HK-2 (cell line): Measurements from ENCODE around the gene FNDC3A.
"Not testable (repeated sequence)": the region's sequence is repeated elsewhere in the genome, so short reads cannot be mapped to it uniquely, and the experiment has no call there.

ENCODE experiments used
- DNase-seq: peaks from one replicate; pipeline ENCODE4 v3.0.0-alpha.2; 2018; ENCODE audit not compliant: unreplicated experiment

The FNDC3A gene

DNA sequence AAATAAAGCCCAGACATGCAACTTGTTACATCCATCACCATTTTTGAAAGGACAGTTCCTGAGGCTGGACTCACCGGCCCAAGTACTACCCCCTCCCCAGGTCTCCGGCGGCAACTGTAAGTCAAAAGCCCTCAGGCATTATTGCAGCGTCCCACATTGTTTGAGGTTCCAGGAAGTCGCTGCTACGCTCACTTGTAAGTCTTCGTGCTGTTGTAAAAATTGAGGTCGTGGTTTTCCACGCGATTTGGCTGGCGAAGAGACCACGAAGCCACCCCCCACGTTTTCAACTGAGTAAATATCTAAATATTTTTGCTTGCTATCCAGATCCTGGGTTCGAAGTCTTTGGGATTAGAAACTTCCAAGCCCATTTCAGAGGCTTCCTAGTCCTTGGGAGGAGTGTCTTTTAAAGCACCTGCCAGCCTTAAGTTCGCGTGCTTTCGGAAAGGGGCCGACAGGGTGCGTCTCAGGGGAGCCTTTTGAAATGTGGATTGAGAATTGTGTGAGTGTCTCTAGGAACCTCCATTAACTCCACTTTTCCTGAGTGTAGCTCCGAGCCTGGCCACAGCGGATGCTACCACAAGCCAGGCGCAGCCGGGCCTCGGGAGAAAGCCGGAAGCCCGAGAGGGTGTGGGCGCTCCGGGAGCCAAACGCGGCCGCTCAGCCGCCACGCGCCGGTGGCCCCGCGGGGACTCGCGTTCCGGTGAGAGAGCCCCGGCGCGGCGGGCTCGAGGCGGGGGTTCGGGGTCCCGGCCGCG lies 434 bp upstream of the FNDC3A start:
- peak; percentile 59 for DNase-seq

DNA sequence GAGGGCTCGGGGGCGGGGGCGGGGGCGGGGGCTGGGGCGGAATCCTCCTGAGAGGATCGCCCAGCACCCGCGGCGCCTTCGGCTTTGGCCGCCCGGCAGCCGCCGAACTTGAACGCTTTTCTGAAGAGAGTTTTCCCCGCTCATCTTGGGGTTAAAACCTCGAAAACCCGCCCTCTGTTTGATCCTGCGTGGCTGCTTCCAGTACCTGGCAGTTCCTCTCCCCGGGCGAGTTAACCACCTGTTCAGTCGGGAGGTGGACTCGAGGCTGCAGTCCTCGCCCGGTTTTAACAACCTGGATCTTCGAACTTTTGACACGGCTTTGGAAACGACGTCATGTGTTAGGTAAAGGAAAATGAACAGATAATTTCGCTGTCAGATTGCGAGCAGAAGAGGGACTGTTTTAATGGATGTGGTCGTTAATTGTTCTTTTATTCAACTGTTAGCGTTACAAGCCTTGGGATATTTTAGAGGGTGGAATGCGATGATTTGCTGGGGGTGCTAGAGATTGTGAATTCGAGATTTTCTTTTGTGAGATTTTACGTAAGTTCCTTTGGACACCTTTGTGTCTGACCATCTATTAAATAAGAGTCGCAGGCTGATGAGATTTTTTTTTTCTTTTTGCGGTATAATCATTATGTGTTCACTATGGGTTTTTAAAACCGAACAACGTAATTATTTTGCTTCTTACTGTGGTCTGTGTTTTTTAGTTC lies 1.0 kb downstream of the FNDC3A start:
- no peak for DNase-seq

DNA sequence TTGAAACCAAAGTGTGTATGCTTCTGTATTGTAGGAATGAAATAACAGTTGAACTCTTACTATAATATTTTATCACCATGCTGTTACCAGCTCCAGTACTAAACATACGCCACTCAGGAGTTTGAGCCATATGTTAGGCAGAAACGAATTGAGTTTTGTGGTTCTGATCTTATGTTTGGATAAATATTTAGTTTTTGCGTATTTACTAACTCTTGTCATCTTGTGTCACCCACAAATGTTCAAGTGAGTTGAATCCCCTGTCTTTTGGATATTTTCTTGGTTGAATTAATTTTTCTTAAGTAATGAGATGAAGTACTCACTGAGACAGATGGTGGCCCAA lies 1.5 kb downstream of the FNDC3A start:
- no peak for DNase-seq

DNA sequence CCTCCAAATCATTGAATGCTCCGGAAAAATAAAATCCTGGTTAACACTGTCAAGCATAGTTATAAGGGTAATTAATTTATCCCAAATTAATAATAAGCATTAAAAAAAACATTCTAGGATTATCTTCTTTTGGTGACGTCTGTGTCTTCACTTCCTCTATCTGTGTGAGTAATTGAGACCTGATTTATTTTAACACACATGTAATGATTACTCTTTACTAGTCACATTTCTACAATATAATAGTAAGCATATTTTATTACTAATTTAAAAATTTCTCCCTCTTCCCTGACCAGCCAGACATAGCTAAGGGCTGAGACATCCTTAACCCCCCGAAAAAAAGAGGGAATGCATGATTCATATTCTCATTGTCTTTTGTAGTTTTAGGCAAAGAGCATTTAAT lies 2.3 kb downstream of the FNDC3A start:
- DNase-seq = no peak

DNA sequence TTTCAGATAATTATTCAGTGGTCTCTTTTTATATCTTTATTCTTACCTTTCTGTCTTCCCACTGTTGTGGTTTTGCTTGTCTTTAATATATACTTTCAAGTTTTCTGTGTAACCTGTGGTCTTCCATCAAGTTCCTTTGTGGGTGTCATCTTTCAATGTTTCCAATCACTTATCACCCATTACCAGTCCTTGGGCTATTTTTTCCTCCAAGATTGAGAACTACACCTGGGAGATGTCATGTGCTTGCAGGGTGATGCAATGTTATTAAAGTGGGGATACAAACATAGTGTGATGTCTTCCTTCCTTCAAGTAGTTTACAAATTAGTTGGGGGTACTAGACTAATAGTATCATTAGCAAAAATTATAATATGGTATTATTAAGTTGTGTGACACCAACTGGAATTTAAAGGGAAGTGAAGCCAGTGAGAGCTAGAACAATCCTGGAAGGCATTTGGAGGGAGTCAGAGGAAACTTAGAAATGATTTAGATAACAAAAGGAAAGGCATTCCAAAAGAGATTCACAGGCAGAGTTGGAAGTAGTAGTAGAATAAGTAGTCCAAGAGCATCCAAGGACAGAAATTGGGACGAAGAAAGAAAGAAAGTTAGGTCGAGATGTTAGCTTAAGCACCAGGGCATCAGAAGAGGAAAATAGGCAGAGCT lies 3.4 kb downstream of the FNDC3A start:
- no peak for DNase-seq

DNA sequence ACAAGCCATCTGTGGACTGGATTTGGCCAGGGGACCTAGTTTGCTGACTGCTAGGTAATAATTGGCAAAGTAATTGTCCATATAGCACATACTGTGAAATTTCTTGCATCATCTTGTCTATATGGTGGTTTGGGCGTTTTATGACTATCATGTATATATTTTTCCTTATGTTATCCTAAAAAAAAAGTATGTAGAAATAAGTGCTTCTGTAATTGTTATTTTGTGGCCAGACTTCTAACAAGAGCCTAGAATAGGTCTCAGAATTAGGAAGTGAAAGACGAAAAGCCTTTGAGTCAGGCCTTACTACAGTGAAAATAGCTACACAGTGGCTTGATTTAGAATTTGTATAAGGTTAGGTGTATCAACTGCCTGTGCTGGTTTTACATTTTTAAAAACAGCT lies 4.2 kb downstream of the FNDC3A start:
- no peak for DNase-seq

DNA sequence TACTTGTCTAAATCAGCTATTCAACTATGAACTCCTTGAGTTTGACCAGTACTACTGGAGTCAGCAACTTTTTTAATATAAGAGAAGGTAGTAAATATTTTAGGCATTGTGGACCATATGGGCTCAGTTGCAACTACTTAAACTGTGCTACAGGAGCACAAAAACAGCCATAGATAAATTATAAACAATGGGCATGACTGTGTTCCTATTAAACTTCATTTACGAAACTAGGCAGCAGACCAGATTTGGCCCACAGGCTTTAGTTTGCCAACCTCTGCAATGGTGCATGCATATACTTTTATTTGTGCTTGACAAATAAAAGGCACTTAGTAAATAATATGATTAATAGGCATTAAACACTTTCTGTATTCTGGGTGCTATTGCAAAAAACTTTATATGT lies 7.6 kb downstream of the FNDC3A start:
- DNase-seq = no peak

DNA sequence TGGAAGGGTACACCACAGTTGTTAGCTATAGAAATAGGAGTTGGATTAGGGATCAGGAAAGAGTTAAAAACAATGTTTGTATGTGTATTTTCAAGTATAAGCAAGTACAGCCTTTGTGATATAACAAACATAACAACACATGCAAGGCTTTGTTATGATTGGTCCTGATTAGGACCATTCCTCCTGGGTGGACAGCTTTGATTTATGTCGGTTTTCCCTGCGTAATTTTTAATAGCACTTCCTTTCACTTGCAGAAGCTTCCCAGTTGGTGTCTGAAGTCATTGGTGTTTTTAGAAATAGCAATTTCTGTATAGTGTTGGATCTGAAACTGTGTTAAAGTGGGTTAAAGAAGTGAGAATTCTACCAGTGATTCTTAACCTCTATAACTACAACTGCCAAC lies 10.0 kb downstream of the FNDC3A start:
- no peak for DNase-seq

DNA sequence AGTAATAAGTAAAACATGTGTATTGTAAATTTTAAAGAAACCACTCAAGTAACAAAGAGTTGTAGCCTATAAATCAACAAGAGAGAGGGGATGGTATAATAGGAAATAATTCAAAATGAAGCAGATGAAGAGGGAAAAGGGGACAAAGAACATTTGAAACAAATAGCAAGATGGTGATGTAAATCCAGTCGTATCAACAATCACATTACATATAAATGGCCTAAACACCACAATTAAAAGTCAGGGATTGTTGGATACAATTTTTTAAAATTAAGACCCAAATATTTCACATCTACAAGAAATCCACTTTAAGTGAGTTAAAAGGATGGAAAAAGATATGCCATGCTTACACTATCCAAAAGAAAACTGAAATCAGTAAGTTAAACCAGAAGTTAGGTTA lies 15.2 kb downstream of the FNDC3A start:
- DNase-seq = no peak

DNA sequence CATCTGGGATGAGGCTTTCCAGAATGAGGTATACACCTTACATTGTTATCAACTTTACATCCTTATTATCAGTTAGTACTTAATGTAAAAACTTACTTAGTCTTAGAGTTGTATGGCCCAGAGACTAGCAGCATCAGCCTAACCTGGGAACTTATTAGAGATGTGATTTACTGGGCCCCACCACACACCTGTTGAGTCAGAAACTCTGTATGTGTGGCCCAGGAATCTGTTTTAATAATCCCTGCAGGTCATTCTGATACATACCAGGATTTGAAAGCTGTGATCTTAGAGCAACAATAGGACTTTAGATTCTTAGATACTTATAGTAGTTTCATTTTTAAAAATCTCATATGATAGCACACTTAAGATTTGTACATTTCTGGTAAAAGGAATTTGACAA lies 17.4 kb downstream of the FNDC3A start:
- no peak for DNase-seq

DNA sequence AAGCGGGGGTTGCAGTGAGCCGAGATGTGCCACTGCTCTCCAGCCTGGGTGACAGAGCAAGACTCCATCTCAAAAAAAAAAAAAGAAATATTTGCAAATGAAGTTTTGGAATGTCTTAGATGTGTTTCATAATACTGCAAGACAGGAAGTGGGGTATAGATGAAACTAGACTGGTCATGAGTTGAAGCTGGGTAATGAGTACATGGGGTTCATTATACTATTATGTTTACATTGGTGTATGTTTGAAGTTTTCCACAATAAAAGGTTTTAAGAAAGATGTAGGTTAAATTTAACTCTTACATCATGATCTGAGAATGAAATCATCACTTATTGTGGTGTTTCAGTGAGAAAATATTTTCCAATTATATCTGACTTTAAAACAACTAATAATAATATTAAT lies 19.0 kb downstream of the FNDC3A start:
- DNase-seq = no peak

DNA sequence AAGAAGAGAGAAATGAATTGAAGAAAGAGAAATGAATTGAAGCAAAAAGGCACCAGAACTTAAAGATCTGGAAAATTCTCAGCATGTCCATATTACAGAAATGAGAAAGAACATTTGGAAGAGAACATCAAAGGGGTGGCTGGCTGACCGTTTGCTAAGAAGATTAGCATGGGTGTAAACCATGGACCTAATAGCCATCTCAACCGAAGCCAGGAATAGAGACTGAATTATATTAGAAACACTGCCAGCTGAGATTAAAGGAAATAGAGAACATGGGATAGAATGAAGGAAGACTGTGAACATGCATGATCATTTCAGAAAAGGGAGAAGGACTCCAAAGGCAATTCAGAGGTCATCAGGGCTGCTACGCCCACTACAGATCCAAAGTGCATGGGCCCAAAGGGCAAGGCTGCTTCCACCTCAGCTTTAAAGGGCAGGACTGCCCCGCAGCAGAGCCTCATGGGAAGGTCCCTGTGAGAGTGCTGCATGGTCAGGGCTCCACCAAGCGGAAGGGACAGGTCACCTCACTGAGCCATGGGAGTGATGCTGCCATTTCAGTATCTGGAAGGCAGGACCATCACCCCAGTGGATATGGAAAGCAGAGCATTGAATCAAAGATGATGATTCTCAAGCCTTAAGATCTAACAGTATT lies 23.1 kb downstream of the FNDC3A start:
- no peak for DNase-seq

DNA sequence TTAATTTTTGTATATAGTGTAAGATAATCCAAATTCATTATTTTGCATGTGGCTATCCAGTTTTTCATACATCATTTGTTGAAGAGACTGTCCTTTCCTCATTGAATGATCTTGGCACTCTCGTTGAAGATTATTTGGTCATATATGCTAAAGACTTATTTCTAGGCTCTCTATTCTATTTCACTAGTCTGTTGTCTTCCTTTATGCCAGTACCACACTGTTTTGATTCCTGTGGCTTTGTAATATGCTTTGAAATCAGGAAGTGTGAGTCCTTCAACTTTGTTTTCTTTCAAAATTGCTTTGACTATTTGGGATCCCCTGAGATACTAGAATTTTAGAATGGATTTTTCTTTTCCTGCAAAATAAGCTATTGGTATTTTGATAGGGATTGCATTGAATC lies 24.5 kb downstream of the FNDC3A start:
- DNase-seq = no peak

DNA sequence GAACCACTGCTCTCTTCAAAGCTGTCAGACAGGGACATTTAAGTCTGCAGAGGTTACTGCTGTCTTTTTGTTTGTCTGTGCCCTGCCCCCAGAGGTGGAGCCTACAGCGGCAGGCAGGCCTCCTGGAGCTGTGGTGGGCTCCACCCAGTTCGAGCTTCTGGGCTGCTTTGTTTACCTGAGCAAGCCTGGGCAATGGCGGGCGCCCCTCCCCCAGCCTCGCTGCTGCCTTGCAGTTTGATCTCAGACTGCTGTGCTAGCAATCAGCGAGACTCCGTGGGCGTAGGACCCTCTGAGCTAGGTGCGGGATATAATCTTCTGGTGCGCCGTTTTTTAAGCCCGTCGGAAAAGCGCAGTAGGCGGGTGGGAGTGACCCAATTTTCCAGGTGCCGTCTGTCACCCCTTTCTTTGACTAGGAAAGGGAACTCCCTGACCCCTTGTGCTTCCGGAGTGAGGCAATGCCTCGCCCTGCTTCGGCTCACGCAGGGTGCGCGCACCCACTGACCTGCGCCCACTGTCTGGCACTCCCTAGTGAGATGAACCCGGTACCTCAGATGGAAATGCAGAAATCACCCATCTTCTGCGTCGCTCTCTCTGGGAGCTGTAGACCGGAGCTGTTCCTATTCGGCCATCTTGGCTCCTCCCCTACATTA lies 43.4 kb downstream of the FNDC3A start:
- not testable (repeated sequence) for DNase-seq

DNA sequence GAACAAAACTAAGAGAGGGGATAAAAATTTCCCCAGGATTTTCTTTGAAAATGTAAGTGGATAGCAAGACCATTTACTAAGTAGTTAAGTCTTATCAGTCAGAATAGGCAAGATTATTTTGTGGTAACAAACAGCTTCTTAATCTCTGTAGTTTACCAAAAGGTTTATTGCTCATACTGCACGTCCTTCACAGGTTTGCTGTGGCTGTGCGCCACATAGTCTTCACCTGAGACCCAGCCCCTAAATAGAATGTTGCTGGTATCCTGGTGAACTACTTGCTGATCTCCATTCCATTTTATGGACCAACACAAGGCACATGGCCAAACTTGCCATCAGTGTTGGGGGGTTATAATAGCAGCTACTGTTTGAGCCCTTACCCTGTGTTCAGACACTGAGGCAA lies 44.6 kb downstream of the FNDC3A start:
- no peak for DNase-seq

DNA sequence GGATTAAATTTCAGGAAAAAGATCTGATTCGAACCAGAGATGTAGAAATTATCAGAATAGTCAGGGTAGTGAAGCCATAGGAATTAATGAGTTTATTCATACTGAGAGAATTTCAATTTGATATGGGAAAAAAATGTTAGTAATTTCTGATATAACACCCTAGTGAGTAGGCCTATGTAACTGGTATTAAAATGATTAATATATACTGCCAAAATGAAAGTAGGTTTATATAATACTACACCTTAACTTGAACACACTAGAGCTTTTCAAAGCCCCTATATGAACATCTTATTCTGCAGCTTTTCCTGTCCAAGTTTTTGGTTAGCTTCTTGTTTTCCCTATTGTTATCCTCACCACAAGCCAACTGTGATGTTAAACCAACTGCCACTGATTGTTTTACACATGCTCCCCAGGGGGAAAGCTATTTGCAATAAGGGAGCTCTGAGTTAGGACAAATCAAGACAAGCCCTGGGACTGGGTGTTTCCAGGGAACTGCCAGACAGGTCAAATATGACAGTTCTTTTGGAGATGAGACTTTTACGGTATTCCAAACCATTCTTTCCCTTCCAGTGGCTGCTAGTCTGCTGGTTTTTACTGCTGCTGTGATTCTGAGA lies 45.3 kb downstream of the FNDC3A start:
- DNase-seq = no peak

DNA sequence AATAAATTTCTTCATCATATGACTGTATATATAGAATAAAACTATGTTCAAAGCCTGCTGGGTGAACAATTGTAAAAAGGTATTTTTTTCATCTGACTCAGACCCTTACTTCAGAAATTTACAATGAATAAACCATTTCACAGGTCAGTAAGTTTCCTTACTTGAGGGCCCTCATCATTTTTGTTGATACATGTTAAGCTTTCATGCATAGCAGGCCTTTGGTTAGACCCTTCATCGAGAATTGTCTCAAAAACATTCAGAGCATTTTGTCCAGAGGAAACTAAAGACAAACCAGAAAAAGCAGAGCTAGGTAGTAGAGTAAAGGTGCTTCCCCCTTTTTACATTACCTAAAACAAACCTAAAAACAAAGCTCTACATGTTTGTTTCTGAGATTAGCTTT lies 46.2 kb downstream of the FNDC3A start:
- DNase-seq = no peak

DNA sequence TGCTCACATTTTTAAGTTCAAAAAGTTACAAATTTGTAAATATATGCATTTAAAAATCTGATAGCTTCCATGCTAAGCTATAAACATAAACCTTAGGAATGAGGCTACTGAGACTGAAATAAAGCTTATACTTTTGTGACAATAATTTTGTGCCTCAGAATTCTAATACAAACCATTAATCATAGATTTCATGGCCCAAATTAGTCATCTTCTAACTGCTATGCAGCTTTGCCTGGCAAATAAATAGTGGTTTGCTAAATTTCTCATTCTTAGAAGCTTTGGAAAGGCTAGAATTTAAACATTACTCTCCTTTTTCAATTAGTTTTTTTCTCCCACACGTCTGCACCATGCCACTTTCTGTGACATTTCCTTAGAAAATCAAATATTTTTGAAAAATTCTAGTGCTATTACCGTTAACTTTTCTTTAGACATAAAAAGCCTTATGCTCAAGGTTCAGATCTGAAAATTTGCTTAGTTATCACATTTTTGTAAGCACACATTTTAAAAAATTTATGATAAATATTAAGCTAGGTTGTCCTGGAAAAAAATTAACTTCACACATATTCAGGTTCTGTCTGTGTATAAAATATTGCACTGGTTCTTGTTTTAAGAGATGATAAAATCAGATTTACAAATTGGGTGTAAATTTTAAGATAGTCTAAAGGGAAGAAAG lies 46.9 kb downstream of the FNDC3A start:
- DNase-seq = no peak

DNA sequence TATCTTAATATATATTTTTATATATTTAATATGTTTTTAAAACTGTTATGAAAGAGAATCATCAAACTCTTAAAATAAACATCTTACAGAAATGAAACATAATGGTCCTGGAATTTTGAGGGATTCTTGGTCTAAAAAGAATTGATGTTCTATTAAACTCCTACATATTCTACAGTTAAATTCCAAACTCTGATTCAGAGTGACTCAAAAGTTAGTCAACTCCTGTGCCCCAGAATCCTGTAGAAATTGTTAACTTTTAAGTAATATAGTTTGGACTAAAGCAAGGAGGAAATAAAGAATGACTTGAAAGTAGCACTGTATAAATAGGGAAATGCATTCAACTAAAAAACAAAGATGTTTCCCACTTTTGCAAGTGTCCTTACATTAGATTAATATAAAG lies 47.7 kb downstream of the FNDC3A start:
- no peak for DNase-seq

DNA sequence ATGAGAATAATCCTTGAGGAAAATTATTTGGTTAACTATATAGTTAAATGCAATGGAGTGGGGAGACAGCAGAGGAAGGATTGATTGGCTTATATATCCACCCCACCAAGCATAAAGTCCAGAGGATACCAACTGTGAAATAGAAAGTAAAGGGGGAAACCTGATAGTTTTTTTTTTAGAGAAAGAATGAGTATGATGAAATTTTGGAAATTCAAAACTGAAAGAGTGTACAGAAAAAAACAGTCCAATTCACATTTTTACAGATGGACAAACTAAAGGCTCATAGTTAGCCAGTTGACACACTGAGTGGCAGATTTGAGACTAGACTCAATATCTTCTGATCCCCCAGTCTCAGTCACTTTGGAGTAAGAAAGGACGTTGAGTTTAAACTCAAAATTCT lies 51.1 kb downstream of the FNDC3A start:
- no peak for DNase-seq

DNA sequence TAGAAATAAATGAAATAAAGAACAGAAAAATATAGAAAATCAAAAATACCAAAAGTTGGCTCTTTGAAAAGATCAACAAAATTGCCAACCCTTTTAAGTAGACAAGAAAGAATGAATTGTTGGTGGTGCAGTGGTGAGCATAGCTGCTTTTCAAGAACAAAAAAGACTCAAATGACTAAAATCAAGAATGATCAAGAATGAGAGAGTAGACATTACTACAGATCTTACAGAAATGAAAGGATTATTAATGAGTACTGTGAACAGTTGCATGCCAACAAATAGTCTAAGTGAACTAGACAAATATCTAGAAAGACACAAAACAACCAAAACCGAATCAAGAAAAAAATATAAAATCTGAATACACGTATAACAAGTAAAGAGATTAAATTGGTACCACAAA lies 53.9 kb downstream of the FNDC3A start:
- DNase-seq = no peak
